ENCODE results near the gene CRYGD.

- TF ChIP-seq, protein P1, sequence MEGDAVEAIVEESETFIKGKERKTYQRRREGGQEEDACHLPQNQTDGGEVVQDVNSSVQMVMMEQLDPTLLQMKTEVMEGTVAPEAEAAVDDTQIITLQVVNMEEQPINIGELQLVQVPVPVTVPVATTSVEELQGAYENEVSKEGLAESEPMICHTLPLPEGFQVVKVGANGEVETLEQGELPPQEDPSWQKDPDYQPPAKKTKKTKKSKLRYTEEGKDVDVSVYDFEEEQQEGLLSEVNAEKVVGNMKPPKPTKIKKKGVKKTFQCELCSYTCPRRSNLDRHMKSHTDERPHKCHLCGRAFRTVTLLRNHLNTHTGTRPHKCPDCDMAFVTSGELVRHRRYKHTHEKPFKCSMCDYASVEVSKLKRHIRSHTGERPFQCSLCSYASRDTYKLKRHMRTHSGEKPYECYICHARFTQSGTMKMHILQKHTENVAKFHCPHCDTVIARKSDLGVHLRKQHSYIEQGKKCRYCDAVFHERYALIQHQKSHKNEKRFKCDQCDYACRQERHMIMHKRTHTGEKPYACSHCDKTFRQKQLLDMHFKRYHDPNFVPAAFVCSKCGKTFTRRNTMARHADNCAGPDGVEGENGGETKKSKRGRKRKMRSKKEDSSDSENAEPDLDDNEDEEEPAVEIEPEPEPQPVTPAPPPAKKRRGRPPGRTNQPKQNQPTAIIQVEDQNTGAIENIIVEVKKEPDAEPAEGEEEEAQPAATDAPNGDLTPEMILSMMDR (IDR thresholded peaks at IDR 0.05; ENCODE audit: low read depth, low read length) = no peak
- TF ChIP-seq EZH2phosphoT487 (IDR thresholded peaks at IDR 0.05; ENCODE audit: low read depth) = no peak
These were observed 5.7 kb upstream of the CRYGD start, which contains the start of gene CRYGC for GRCh38 chr2:208129744-208130711.
